Measurements from ENCODE around the gene ZNF423. TPM values are rescaled to one million over a fixed set of nuclear protein-coding genes. Genes with fewer than 3 reads are reported as not detected.

Gene ZNF423
- total RNA-seq, 6 experiments from 2014 or later: not detected

- Mint-ChIP-seq H3K4me1 (ENCODE audit: low read depth) (no peaks in the 10 kb centered on the region), H3K27me3 (ENCODE audit: insufficient read depth) (peaks cover 2% of the 10 kb centered on the region), H3K27ac (no peak overlapping the region)
Measured at GRCh38 chr16:49532873-49533272, 323.0 kb downstream of the ZNF423 start.

DNA sequence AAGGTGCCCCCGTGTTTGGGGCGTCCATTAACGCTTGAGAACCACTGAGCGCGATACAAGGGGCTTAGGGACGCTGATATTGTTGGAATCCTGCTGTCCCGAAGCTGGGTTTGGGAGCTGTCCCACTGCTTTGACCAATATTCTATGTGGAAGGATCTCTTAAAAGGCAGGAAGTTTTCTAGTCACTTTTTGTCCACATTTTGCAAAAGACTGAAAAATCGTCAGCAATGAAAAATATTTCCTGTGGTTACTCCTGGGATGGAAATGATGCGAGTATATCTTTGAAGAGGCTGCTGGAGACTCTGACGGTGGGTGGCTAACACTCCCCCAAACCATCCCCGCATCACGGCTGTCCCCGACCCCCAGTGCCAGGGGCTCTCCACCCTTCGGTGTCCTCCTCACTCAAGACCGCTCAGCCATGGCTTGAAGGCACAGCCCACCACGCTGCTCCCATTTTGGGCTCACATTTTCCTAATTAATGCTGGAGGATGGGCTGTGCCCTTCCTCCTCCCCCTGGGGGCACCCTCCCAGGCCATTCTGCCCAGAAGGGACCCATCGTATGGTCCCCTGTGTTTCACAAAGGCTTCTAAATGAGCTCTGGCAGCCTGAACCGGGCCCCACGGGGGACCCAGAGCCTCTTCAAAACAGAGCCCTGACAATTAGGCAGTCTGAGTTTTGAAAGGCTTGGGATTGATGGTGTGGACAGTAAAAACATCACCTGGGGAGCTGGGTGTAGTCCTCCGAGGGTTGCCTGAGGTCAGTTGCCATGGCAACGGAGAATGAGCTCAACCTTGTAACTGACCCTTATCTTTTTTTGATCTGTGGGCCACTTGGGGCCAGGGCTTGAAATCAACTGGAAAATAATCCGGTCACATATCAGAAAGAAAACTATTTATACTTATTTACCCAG, 323.7 kb downstream of the ZNF423 start:
- no peak for DNase-seq
- Mint-ChIP-seq H3K27me3 (ENCODE audit: insufficient read depth) (peaks cover 2% of the 10 kb centered on the region; the same call in 1 of the 2 replicates), H3K27ac (no peak overlapping the region), H3K4me1 (ENCODE audit: low read depth) (no peaks in the 10 kb centered on the region), H3K4me3 (no peak overlapping the region), H3K9me3 (peaks cover 24% of the 10 kb centered on the region), H3K36me3 (ENCODE audit: low read depth) (no peaks in the 10 kb centered on the region)
- TF ChIP-seq, protein P1, sequence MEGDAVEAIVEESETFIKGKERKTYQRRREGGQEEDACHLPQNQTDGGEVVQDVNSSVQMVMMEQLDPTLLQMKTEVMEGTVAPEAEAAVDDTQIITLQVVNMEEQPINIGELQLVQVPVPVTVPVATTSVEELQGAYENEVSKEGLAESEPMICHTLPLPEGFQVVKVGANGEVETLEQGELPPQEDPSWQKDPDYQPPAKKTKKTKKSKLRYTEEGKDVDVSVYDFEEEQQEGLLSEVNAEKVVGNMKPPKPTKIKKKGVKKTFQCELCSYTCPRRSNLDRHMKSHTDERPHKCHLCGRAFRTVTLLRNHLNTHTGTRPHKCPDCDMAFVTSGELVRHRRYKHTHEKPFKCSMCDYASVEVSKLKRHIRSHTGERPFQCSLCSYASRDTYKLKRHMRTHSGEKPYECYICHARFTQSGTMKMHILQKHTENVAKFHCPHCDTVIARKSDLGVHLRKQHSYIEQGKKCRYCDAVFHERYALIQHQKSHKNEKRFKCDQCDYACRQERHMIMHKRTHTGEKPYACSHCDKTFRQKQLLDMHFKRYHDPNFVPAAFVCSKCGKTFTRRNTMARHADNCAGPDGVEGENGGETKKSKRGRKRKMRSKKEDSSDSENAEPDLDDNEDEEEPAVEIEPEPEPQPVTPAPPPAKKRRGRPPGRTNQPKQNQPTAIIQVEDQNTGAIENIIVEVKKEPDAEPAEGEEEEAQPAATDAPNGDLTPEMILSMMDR (IDR thresholded peaks at IDR 0.05): no peak

More at GRCh38 chr16:49532873-49533272, 323.0 kb downstream of the ZNF423 start:
- Mint-ChIP-seq H3K4me3 (no peak overlapping the region), H3K36me3 (ENCODE audit: low read depth) (no peaks in the 10 kb centered on the region), H3K9me3 (peaks cover 28% of the 10 kb centered on the region)
- TF ChIP-seq, protein P1 (IDR thresholded peaks at IDR 0.05): no peak
- no peak for DNase-seq

- no peaks in the 10 kb centered on the region for H3K36me3 Mint-ChIP-seq (ENCODE audit: low read depth)
- DNase-seq: no peak
- no peaks in the 10 kb centered on the region for H3K4me1 Mint-ChIP-seq (ENCODE audit: low read depth)
- no peak overlapping the region for H3K4me3 Mint-ChIP-seq
- TF ChIP-seq, protein P1 (IDR thresholded peaks at IDR 0.05): no peak
- H3K9me3 Mint-ChIP-seq: peaks cover 24% of the 10 kb centered on the region
- H3K27ac Mint-ChIP-seq: no peak overlapping the region
- peaks cover 2% of the 10 kb centered on the region; the same call in 1 of the 2 replicates for H3K27me3 Mint-ChIP-seq (ENCODE audit: insufficient read depth)
Measured at GRCh38 chr16:49531425-49531824, 324.5 kb downstream of the ZNF423 start.

DNA sequence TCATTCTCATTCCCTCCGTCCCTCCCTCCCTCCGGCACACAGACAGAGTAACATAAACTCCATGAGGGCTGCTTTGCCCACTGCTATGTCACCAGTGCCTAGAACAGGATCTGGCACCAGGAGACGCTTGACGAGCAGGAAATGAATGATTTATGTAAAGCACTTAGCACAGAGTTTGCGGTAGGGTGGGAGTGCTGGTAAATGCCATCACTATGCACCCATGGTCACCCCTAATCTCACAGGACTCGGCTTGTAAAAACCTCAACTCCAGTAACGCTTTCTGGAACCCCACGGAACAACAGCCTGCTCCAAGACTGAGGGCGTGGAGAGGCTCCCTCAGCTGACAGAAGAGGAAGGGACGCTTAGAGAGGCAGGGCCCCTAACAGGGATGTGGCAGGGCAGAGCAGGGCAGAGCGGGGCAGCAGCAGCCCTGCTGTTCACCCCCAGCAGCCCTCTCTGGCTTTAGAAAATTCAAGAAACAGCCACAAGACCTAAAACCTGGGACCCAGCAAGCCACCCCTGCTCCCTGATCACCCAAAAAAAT, 325.4 kb downstream of the ZNF423 start:
- H3K36me3 Mint-ChIP-seq (ENCODE audit: low read depth): no peaks in the 10 kb centered on the region
- H3K4me1 Mint-ChIP-seq (ENCODE audit: low read depth): no peaks in the 10 kb centered on the region
- H3K9me3 Mint-ChIP-seq: peaks cover 24% of the 10 kb centered on the region
- H3K27me3 Mint-ChIP-seq (ENCODE audit: insufficient read depth): peaks cover 2% of the 10 kb centered on the region; the same call in 1 of the 2 replicates
- H3K27ac Mint-ChIP-seq: no peak overlapping the region
- TF ChIP-seq, protein P1 (IDR thresholded peaks at IDR 0.05): no peak
- H3K4me3 Mint-ChIP-seq: no peak overlapping the region
- no peak for DNase-seq

- DNase-seq: no peak
- Mint-ChIP-seq H3K4me1 (ENCODE audit: low read depth) (no peaks in the 10 kb centered on the region), H3K36me3 (ENCODE audit: low read depth) (no peaks in the 10 kb centered on the region), H3K27me3 (ENCODE audit: insufficient read depth) (peaks cover 4% of the 10 kb centered on the region), H3K27ac (no peak overlapping the region), H3K9me3 (peaks cover 24% of the 10 kb centered on the region), H3K4me3 (no peak overlapping the region)
- TF ChIP-seq, protein P1 (IDR thresholded peaks at IDR 0.05): no peak
Measured at GRCh38 chr16:49529411-49530045, 326.4 kb downstream of the ZNF423 start.
